ENCODE data around the gene PGM1. TPM values are rescaled to one million over a fixed set of nuclear protein-coding genes. Genes with fewer than 3 reads are reported as not detected.

The PGM1 gene
- total RNA-seq, 1 experiment from 2014 or later, result 10.7 TPM

DNA sequence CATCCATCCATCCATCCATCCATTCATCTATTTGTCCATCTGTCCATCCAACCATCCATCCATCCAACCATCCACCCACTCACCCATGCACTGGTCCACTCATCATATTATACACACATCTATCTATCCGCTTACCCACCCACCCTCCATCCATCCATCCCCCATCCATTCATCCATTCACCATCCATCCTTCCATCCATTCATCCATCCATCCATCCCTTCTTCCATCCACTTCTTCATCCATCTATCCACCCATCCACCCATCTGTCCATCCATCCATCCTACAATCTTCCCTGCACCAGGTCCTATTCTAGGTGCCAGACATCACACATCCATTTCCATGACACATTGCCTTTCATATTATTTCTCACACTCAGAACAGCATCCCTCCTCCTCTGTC is 93.5 kb downstream of the PGM1 start:
- ChIA-PET POLR2A (ENCODE audit: low non-redundant PET) (no interaction called here), CTCF (no interaction called here)
- BruUV-seq (replicated peaks), result no TSS peak
- H3K36me3 ChIP-seq (ENCODE audit: insufficient read depth, low read length, poor library complexity, severe bottlenecking), result no peaks in the 10 kb centered on the region
- no peak overlapping the region for H3K27ac ChIP-seq (ENCODE audit: low read depth, low read length, poor library complexity, severe bottlenecking)
- TF ChIP-seq EZH2 (IDR thresholded peaks at IDR 0.05; ENCODE audit: borderline replicate concordance, low read depth, low read length, poor library complexity, severe bottlenecking), result no peak
- TF ChIP-seq, protein P1, sequence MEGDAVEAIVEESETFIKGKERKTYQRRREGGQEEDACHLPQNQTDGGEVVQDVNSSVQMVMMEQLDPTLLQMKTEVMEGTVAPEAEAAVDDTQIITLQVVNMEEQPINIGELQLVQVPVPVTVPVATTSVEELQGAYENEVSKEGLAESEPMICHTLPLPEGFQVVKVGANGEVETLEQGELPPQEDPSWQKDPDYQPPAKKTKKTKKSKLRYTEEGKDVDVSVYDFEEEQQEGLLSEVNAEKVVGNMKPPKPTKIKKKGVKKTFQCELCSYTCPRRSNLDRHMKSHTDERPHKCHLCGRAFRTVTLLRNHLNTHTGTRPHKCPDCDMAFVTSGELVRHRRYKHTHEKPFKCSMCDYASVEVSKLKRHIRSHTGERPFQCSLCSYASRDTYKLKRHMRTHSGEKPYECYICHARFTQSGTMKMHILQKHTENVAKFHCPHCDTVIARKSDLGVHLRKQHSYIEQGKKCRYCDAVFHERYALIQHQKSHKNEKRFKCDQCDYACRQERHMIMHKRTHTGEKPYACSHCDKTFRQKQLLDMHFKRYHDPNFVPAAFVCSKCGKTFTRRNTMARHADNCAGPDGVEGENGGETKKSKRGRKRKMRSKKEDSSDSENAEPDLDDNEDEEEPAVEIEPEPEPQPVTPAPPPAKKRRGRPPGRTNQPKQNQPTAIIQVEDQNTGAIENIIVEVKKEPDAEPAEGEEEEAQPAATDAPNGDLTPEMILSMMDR (conservative IDR thresholded peaks at IDR 0.05; ENCODE audit: low read depth, low read length), result no peak
- H3K9me3 ChIP-seq (ENCODE audit: low read depth, low read length, poor library complexity, severe bottlenecking), result no peaks in the 10 kb centered on the region
- no peaks in the 10 kb centered on the region for H3K27me3 ChIP-seq (replicated peaks; ENCODE audit: insufficient read depth, low read depth, low read length, poor library complexity)
- DNase-seq (ENCODE audit: low spot score), result no peak
- no peaks in the 10 kb centered on the region for H3K4me1 ChIP-seq (ENCODE audit: insufficient read depth, low read length, poor library complexity, severe bottlenecking)
- no peak overlapping the region for H3K4me3 ChIP-seq (ENCODE audit: low read depth, low read length, poor library complexity, severe bottlenecking)
- intact Hi-C loops (cut with micrococcal nuclease; ENCODE audit: unreplicated experiment), result no loop called here

DNA sequence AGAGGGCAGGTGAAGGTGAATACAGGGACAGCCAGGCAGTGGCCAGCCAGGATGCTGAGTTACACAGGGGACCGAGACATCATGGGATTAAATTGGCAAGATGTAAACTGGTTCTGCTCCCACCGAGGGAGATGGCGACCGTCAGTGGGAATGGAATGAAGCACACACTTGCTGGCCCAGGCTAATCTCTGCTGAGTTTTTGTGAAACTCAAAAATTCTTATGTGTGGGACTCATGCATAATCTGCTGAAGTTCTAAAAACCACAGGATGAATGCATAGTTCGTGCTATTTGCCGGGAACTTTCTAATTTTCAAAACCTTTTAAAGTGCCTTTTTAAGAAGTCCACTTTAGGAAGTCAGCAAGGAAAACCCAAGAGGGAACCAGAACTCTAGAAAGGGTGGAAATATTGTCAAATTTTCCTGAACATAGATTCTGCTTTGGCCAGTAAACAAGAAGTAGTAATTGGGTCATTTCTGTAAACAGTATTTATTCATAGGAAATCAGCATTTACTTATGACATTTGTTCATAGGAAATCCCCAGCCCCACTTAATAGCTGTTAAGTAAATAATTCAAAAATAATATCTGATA is 95.2 kb downstream of the PGM1 start:
- no peak for DNase-seq (ENCODE audit: low spot score)
- POLR2A ChIA-PET (ENCODE audit: low non-redundant PET), result no interaction called here
- intact Hi-C loops (cut with micrococcal nuclease; ENCODE audit: unreplicated experiment), result no loop called here
- Histone ChIP-seq H3K9me3 (ENCODE audit: low read depth, low read length, poor library complexity, severe bottlenecking) (no peaks in the 10 kb centered on the region), H3K27me3 (replicated peaks; ENCODE audit: insufficient read depth, low read depth, low read length, poor library complexity) (no peaks in the 10 kb centered on the region), H3K36me3 (ENCODE audit: insufficient read depth, low read length, poor library complexity, severe bottlenecking) (no peaks in the 10 kb centered on the region), H3K27ac (ENCODE audit: low read depth, low read length, poor library complexity, severe bottlenecking) (no peak overlapping the region), H3K4me3 (ENCODE audit: low read depth, low read length, poor library complexity, severe bottlenecking) (no peak overlapping the region), H3K4me1 (ENCODE audit: insufficient read depth, low read length, poor library complexity, severe bottlenecking) (peaks cover 7% of the 10 kb centered on the region)
- no peak for TF ChIP-seq EZH2 (IDR thresholded peaks at IDR 0.05; ENCODE audit: borderline replicate concordance, low read depth, low read length, poor library complexity, severe bottlenecking)
- TF ChIP-seq, protein P1 (conservative IDR thresholded peaks at IDR 0.05; ENCODE audit: low read depth, low read length), result no peak
- BruUV-seq (replicated peaks), result no TSS peak
- CTCF ChIA-PET, result no interaction called here

DNA sequence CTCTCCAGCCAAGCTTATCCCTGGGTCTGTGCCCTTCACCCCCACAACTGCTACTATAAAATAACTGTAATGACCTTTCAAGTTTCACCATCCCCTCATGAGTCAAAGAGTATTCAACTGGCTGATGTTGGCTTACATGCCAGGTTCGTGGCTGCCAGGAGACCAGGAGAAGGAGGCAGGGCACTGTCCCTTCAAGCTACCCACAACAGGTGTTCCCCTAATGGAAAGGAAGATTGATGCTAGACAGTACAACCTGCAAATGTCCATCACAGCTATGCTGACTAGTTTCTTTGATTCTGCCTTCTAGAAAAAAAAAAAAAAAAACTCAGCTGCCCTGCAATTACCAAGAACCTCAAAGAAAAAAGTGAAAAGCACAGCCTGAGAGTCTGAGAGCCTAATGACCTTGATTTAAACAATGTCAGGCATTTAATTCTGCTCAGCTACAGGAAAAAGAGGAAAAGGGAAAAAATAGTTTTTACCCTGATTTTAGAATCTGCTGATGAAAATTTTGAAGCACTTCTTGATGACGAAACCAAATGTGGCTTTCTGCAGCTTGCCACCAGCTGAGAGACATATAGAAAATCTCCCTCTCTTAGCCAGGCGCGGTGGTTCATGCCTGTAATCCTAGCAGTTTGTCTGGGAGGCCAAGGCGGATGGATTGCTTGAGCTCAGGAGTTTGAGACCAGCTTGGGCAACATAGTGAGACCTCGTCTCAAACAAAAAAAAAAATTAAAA is 97.9 kb downstream of the PGM1 start:
- H3K4me3 ChIP-seq (ENCODE audit: low read depth, low read length, poor library complexity, severe bottlenecking), result no peak overlapping the region
- ChIA-PET CTCF (interaction anchor here (0.5 to 2.2 kb wide), 15 partner anchors 10 to 882 kb away, joined by 3 to 60 read pairs (median 5); partner anchors contain the start of gene ROR1), POLR2A (ENCODE audit: low non-redundant PET) (interaction anchor here (0.7 to 0.9 kb wide), 2 partner anchors 44 to 142 kb away, joined by 3 to 15 read pairs; no protein-coding TSS in a partner anchor)
- no peaks in the 10 kb centered on the region for H3K9me3 ChIP-seq (ENCODE audit: low read depth, low read length, poor library complexity, severe bottlenecking)
- no peak overlapping the region for H3K27ac ChIP-seq (ENCODE audit: low read depth, low read length, poor library complexity, severe bottlenecking)
- DNase-seq (ENCODE audit: low spot score), result no peak
- intact Hi-C loops (cut with micrococcal nuclease; ENCODE audit: unreplicated experiment), result loop anchor here (1.0 to 5.0 kb wide), 3 partner anchors 74 to 446 kb away; no protein-coding TSS in a partner anchor
- no peak for TF ChIP-seq EZH2 (IDR thresholded peaks at IDR 0.05; ENCODE audit: borderline replicate concordance, low read depth, low read length, poor library complexity, severe bottlenecking)
- TF ChIP-seq, protein P1 (conservative IDR thresholded peaks at IDR 0.05; ENCODE audit: low read depth, low read length), result no peak
- no peaks in the 10 kb centered on the region for H3K27me3 ChIP-seq (replicated peaks; ENCODE audit: insufficient read depth, low read depth, low read length, poor library complexity)
- peaks cover 7% of the 10 kb centered on the region for H3K4me1 ChIP-seq (ENCODE audit: insufficient read depth, low read length, poor library complexity, severe bottlenecking)
- BruUV-seq (replicated peaks), result no TSS peak
- H3K36me3 ChIP-seq (ENCODE audit: insufficient read depth, low read length, poor library complexity, severe bottlenecking), result no peaks in the 10 kb centered on the region
